HG02571 (cell line): ENCODE results near the gene SPG7.
"Not testable (repeated sequence)": the region's sequence is repeated elsewhere in the genome, so short reads cannot be mapped to it uniquely, and the experiment has no call there.

Experiments
- ATAC-seq: cut with Tn5 transposase; IDR thresholded peaks from one replicate; pipeline ENCODE4 v1.9.1; 2021; ENCODE audit warnings: mild to moderate bottlenecking, moderate library complexity; ENCODE audit not compliant: unreplicated experiment

Gene SPG7

GRCh38 chr16:89575247-89576152, 67.3 kb downstream of the SPG7 start, which contains the start of gene CPNE7:
CPNE7 (plus strand) TSS chr16:89575758; CDS start chr16:89575898, 140 bp downstream.
- ATAC-seq = no peak

GRCh38 chr16:89576153-89577054, 68.2 kb downstream of the SPG7 start:
- ATAC-seq = no peak

GRCh38 chr16:89577055-89577759, 69.0 kb downstream of the SPG7 start:
- ATAC-seq = no peak

- ATAC-seq = no peak
These were observed 71.1 kb downstream of the SPG7 start for GRCh38 chr16:89579351-89579750.

- no peak for ATAC-seq
These were observed 73.0 kb downstream of the SPG7 start for GRCh38 chr16:89581045-89581695.

- ATAC-seq = no peak
These were observed 73.8 kb downstream of the SPG7 start for GRCh38 chr16:89581861-89582563.

- ATAC-seq = no peak
These were observed 74.5 kb downstream of the SPG7 start for GRCh38 chr16:89582614-89583196.

- ATAC-seq = no peak
These were observed 75.1 kb downstream of the SPG7 start for GRCh38 chr16:89583197-89583894.

- no peak for ATAC-seq
These were observed 75.9 kb downstream of the SPG7 start for GRCh38 chr16:89583895-89584644.

GRCh38 chr16:89584768-89585549, 76.8 kb downstream of the SPG7 start:
- no peak for ATAC-seq

- ATAC-seq = no peak
These were observed 78.0 kb downstream of the SPG7 start for GRCh38 chr16:89586218-89586617.

- no peak for ATAC-seq
These were observed 78.7 kb downstream of the SPG7 start for GRCh38 chr16:89586853-89587252.

- ATAC-seq = not testable (repeated sequence)
These were observed 79.5 kb downstream of the SPG7 start for GRCh38 chr16:89587676-89588075.

- ATAC-seq = no peak
These were observed 80.4 kb downstream of the SPG7 start for GRCh38 chr16:89588413-89589109.

GRCh38 chr16:89589241-89589926, 81.2 kb downstream of the SPG7 start:
- ATAC-seq = no peak

GRCh38 chr16:89593841-89594240, 85.6 kb downstream of the SPG7 start:
- no peak for ATAC-seq
